Posterior vena cava (tissue), 2 donors: Measurements from ENCODE around the gene TNS4. TPM values are rescaled to one million over a fixed set of nuclear protein-coding genes. Genes with fewer than 3 reads are reported as not detected.

Source experiments
- DNase-seq: peaks from one replicate; pipeline ENCODE4 v3.0.0-alpha.2; 2020; ENCODE audit warnings: low spot score
- intact Hi-C, 2 donors: fragments of 100-400 bp; cut with DNase I; formaldehyde crosslinking; loops; one replicate each; pipeline versions ENCODE4 v1.14.1 to v1.14.2; 2022 to 2023
- total RNA-seq, 2 donors: library from RNA; stranded (reverse); fragmentation: NEBNext Ultra II Directional; extraction: Animal tissue kit (Norgen Biotek cat#: 25700); gene quantifications; one replicate each; pipeline ENCODE4 v1.2.1, GENCODE V29; 2021
- donor health status: DM: yes; HTN: yes; CAD: no.
- donor health status: DM: yes; HTN: yes; CAD: no.

The TNS4 gene
- total RNA-seq, 2 donors from 2014 or later, result 0.14 to 0.38 TPM

DNA sequence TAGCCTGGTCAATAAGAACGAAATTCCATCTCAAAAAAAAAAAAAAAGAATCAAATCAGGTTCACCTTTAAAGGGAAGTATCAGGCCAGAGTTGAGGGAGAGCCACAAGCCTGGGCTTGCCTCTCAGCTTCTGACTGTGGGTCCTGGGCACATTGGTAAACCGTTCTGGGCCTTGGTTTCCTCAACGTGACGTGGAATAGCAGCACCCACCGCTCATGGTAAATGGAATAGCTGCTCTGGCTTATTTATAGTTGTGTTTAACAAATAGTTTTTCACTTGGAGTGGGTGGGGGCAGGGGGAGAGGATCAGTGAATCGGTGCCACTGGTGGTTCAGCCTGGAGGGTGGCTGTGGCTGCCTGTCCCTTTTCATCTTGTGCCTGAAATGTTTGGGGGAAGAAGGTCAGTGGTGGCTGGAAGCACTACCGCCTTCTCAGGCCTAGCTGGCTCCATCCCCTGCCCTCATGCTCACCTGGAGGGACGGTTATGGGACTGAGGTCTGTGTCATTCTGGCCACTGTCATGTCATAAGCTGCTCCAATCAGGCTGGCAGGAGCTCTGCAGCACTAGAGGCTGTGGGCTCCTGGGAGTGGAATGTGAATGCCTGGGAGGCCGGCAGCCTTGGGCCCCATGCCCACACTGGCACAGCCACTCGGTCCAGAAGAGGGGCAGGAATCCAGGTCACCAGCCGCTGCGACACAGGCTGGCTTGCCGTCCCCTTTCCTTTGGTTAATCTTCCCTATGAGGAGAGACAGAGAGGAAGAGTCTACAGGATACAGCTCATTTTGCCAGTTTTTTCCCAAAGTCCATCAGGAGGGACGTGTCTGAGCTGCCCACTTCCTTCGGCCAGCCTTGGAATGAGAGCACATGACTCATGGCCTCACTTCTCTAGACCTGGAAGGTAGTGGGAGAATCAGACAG, 36.9 kb upstream of the TNS4 start:
- peak; percentile 71 for DNase-seq
- intact Hi-C loops, result loop anchor here in 1 of 2 donors (10.0 kb wide), 2 partner anchors 143 to 173 kb away; partner anchors contain the start of gene GJD3

- intact Hi-C loops, result loop anchor here in 1 of 2 donors (10.0 kb wide), 2 partner anchors 142 to 172 kb away; partner anchors contain the start of gene GJD3
- DNase-seq, result peak; percentile 88
These were observed 35.1 kb upstream of the TNS4 start for GRCh38 chr17:40536295-40537171.

DNA sequence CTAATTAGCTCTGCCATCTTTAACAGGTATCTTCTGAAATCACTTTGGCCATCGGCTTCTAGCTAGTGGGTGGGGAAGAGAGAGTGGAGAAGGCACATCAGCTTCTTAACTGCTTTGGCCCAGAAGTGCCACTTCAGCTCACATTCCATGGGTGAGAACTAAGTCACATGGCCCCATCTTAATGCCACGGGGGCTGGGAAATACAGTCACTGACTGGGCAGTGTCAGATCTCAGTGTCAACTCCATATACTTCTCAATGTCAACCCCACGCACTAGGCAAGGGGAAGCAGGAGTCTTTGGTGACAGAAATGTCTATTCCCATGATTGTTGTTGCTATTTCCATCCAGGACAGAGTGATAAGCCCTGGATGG, 34.5 kb upstream of the TNS4 start:
- peak; percentile 47 for DNase-seq
- intact Hi-C loops, result loop anchor here in 1 of 2 donors (10.0 kb wide), 2 partner anchors 141 to 171 kb away; partner anchors contain the start of gene GJD3

DNA sequence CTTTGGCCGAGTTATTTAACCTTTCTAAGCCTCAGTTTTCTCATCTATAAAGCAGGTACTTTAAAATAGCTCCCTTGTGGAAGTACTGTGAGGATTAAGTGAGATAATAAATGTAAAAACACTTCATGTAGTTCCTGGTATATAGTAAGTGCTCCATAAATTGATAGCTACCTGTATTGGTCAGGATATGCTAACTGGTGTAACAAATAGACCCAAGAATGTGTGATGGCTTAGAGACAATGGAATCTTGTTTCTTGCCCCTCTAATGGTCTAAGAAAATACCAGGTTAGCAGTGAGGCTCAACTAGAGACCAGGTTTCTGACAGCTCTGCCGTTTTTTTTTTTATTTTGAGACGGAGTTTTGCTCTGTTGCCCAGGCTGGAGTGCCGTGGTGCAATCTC, 34.0 kb upstream of the TNS4 start:
- DNase-seq, result no peak
- intact Hi-C loops, result loop anchor here in 1 of 2 donors (10.0 kb wide), 2 partner anchors 141 to 171 kb away; partner anchors contain the start of gene GJD3

GRCh38 chr17:40534371-40535189, 33.2 kb upstream of the TNS4 start:
- peak; percentile 71 for DNase-seq
- intact Hi-C loops, result loop anchor here in 1 of 2 donors (5.0 to 10.0 kb wide), 3 partner anchors 92 to 170 kb away; partner anchors contain the start of genes GJD3 and IGFBP4

DNA sequence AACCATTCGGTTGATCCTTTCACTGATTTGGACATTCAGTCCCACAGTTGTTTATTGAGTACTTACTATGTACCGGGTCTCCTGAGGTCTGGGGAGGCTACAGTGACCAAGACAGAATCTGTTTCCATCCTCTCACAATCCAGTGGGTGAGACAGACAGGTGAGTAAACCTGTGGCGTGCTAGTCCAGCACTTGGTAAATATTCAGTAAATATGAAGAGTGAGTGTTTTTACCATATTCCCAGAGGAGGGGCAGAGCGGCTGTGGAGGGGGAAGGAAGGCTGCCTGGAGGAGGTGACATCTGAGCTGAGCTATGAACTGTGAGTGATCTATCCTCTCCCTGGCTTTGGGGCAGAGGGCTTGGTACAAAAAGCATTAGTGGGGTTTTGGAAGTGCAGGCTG, 32.5 kb upstream of the TNS4 start:
- intact Hi-C loops, result loop anchor here in 1 of 2 donors (5.0 to 10.0 kb wide), 3 partner anchors 92 to 169 kb away; partner anchors contain the start of genes GJD3 and IGFBP4
- DNase-seq, result peak; percentile 49

DNA sequence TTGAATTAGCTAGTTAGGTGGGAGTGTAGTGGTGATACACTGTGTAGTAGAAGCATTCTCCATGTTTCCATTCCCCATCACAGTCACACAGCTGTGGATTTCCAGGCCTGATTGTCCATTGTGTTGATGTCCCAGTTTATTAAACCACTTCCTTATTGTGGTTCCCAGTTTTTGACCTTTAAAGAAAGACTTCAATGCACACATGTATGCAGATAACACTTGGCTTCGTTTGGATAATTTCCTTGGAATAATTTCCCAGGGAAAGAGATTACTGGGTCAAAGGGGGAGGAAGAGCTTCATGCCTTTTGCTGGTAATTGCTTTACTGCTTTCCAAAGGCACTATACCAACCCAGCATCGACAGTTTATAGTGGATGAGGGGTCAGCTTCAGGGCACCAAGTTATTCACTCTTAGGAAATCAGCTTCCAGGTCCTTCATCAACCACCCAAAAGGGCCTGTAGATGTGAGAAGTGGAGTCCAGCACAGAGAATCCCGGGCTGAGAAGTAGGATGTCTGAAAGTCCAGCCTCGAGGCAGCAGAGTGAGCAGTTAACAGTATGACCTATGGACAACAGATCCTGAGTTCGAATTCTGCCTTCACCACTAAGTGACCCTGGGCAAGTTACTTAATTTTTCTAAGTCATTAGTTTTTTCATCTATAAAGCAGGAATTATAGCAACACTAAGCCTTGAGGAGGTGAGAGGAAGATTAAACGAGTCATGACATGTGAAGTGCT, 31.3 kb upstream of the TNS4 start:
- DNase-seq, result peak; percentile 31
- intact Hi-C loops, result loop anchor here in 1 of 2 donors (5.0 to 10.0 kb wide), 3 partner anchors 90 to 168 kb away; partner anchors contain the start of genes GJD3 and IGFBP4

- peak; percentile 42 for DNase-seq
- intact Hi-C loops, result loop anchor here in 1 of 2 donors (5.0 to 10.0 kb wide), 3 partner anchors 89 to 167 kb away; partner anchors contain the start of genes GJD3 and IGFBP4
These were observed 29.9 kb upstream of the TNS4 start for GRCh38 chr17:40531051-40531991.

DNA sequence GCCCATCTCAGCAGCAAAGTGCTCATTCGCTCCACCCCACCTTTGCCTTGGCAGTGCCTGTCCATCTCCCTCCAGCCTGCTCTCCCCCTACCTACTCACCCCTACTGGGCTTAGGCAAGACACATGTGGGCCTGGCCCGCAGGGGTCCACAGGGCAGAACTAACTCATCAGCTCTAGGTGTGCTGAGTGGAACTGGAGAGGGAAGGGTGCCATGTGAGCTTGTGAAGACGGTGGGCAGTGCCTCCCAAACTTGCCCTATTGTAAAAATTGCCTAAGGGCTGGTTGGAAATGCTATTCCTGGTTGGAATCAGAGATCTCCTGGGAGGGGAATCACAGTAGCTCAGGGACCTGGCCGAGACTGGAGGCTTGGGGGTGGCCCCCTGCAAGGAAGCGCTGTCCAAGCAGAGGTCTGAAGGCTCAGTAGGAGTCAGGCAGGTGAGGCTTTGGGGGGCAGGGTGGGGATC, 29.1 kb upstream of the TNS4 start:
- intact Hi-C loops, result loop anchor here (1.0 to 10.0 kb wide), 4 partner anchors 46 to 166 kb away; partner anchors contain the start of genes GJD3 (in 1 of the 2) and IGFBP4 (in 1 of the 2)
- peak; percentile 58 for DNase-seq

DNA sequence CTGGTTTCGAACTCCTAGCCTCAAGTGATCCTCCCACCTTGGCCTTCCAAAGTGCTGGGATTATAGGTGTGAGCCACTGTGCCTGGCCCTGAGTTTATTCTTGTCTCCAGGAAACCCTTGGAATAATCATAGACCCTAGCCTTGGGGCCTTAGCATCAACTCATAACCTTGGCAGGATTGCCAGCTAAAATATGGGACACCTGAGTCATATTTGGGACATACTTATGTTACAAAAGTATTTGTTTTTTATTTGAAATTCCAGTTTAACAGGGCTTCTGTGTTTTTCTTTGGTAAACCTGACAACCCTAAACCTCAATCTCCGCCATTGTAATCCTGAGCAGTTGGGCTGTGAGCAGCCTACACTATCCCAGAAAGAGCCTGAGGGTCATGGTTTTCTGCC, 28.6 kb upstream of the TNS4 start:
- DNase-seq, result peak; percentile 41
- intact Hi-C loops, result loop anchor here (1.0 to 10.0 kb wide), 5 partner anchors 46 to 165 kb away; partner anchors contain the start of genes GJD3 (in 1 of the 2) and IGFBP4 (in 1 of the 2)

- intact Hi-C loops, result loop anchor here in 1 of 2 donors (5.0 kb wide), 1 partner anchor 47 kb away; no protein-coding TSS in a partner anchor
- DNase-seq, result no peak
These were observed 27.4 kb upstream of the TNS4 start for GRCh38 chr17:40528692-40529417.

GRCh38 chr17:40526668-40527067, 25.2 kb upstream of the TNS4 start:
- intact Hi-C loops, result loop anchor here in 1 of 2 donors (5.0 kb wide), 1 partner anchor 44 kb away; no protein-coding TSS in a partner anchor
- peak; percentile 89 for DNase-seq

DNA sequence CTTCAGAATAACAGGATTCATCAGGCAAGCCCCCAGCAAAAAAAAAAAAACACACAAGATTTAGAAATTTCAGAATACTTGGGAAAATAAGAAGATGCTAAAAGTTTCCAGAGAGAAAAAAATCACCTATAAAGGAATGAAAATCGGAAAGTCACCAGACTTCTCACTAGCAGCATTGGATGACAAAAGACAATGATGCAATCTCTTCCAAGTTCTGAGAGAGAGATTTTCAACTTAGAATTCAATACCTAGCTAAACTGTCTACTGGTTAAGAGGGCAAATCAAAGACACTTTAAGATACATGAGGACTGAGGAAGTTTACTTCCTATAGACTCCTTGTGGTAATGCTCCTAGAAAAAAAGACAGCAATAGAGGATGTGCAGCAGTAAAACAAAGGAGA, 23.9 kb upstream of the TNS4 start:
- intact Hi-C loops, result loop anchor here in 1 of 2 donors (5.0 kb wide), 1 partner anchor 43 kb away; no protein-coding TSS in a partner anchor
- DNase-seq, result no peak

DNA sequence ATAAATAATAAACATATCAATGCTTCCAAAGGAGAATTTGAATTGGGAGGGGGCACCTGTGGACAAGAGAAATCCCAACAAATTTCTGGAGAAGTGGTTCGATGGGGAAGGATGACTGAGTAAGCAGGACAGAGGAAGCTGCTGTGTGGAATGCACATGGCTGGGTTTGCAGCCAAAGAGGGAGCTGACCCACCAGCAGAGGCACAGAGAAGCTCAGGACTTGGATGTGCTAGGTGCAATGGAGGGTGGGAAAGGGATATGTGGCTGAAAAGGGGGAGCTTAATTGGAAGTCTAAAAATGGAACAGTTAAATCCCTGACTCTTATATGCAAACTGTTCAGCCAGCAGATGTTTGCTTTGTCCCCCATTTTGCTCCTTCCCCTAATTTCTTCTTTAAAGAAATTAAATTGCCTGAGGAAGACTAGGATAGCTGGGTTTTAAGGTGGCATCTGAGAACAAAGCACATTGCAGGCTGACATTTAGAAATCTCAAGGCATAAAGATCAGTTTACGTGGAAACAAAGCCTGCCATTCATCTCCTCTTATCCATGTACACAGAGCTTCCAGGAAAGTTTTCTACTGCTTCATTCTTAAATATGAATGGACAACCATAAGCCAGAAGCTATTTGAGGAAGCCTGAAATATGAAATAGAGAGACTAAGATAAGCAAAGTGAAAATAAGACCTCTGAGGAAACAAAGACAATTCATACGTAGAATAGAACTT, 23.0 kb upstream of the TNS4 start:
- no peak for DNase-seq
- intact Hi-C loops, result no loop called here

- DNase-seq, result peak; percentile 42
- intact Hi-C loops, result no loop called here
These were observed 21.5 kb upstream of the TNS4 start for GRCh38 chr17:40522961-40523310.
